Activated T-helper 17 cell treated with anti-CD3 and anti-CD28 coated beads, Interleukin-2, amount 50 U/mL, for 72 hours (primary cell): ENCODE results near the gene SLCO1B3. TPM values are rescaled to one million over a fixed set of nuclear protein-coding genes. Genes with fewer than 3 reads are reported as not detected.
"Not testable (repeated sequence)": the region's sequence is repeated elsewhere in the genome, so short reads cannot be mapped to it uniquely, and the experiment has no call there.

Source experiments
- ATAC-seq: fragments of 150-1000 bp; cut with Tn5 transposase; replicated peaks from 2 replicates; pipeline ENCODE4 v1.10.0; 2021; ENCODE audit warnings: mild to moderate bottlenecking, moderate library complexity
- H3K27ac Mint-ChIP-seq: one replicate; pipeline ENCODE4 v1.8.0; 2022; ENCODE audit warnings: mixed read lengths
- H3K27me3 Mint-ChIP-seq: one replicate; pipeline ENCODE4 v1.8.0; 2022; ENCODE audit warnings: mixed read lengths
- H3K36me3 Mint-ChIP-seq: one replicate; pipeline ENCODE4 v1.8.0; 2022; ENCODE audit warnings: low read depth, mild to moderate bottlenecking, mixed read lengths
- H3K4me1 Mint-ChIP-seq: one replicate; pipeline ENCODE4 v1.8.0; 2022; ENCODE audit warnings: mixed read lengths
- H3K4me3 Mint-ChIP-seq: one replicate; pipeline ENCODE4 v1.8.0; 2022; ENCODE audit warnings: mild to moderate bottlenecking, mixed read lengths
- H3K9me3 Mint-ChIP-seq: one replicate; pipeline ENCODE4 v1.8.0; 2022; ENCODE audit warnings: mixed read lengths
- total RNA-seq, 2 donors: library from RNA; stranded (reverse); gene quantifications; one replicate each; pipeline ENCODE4 v1.2.3, GENCODE V29; 2022

The SLCO1B3 gene
- total RNA-seq: not detected

- Mint-ChIP-seq H3K27me3 (no peaks in the 10 kb centered on the region), H3K4me3 (no peak within 1 kb of the TSS), H3K36me3 (no peaks in the 10 kb centered on the region), H3K4me1 (no peaks in the 10 kb centered on the region), H3K9me3 (no peaks in the 10 kb centered on the region), H3K27ac (no peak within 1 kb of the TSS)
- no peak for ATAC-seq
These were observed at the start of gene SLCO1B3 for GRCh38 chr12:20810487-20810886. TSS of gene SLCO1B3 (plus strand) at chr12:20810705. CDS start at chr12:20815739, 5,034 bp downstream.

- no peaks in the 10 kb centered on the region for H3K36me3 Mint-ChIP-seq
- H3K27ac Mint-ChIP-seq: no peak overlapping the region
- no peaks in the 10 kb centered on the region for H3K4me1 Mint-ChIP-seq
- H3K9me3 Mint-ChIP-seq: peaks cover 3% of the 10 kb centered on the region
- H3K27me3 Mint-ChIP-seq: no peaks in the 10 kb centered on the region
- ATAC-seq: no peak
- no peak overlapping the region for H3K4me3 Mint-ChIP-seq
These were observed 33.1 kb upstream of the SLCO1B3 start for GRCh38 chr12:20777420-20777819.

- no peaks in the 10 kb centered on the region for H3K36me3 Mint-ChIP-seq
- no peak overlapping the region for H3K27ac Mint-ChIP-seq
- ATAC-seq: no peak
- no peak overlapping the region for H3K4me3 Mint-ChIP-seq
- no peaks in the 10 kb centered on the region for H3K4me1 Mint-ChIP-seq
- H3K9me3 Mint-ChIP-seq: peaks cover 3% of the 10 kb centered on the region
- H3K27me3 Mint-ChIP-seq: no peaks in the 10 kb centered on the region
These were observed 31.5 kb upstream of the SLCO1B3 start for GRCh38 chr12:20778969-20779368.

- H3K4me1 Mint-ChIP-seq, H3K4me3 Mint-ChIP-seq, ATAC-seq, H3K27ac Mint-ChIP-seq, H3K9me3 Mint-ChIP-seq, H3K36me3 Mint-ChIP-seq, H3K27me3 Mint-ChIP-seq: not testable (repeated sequence)
These were observed 30.5 kb upstream of the SLCO1B3 start for GRCh38 chr12:20779971-20780370.

- H3K4me3 Mint-ChIP-seq, ATAC-seq, H3K36me3 Mint-ChIP-seq, H3K27me3 Mint-ChIP-seq, H3K4me1 Mint-ChIP-seq, H3K9me3 Mint-ChIP-seq, H3K27ac Mint-ChIP-seq: not testable (repeated sequence)
These were observed 26.6 kb upstream of the SLCO1B3 start for GRCh38 chr12:20783796-20784357.

GRCh38 chr12:20792971-20793370 lies 17.5 kb upstream of the SLCO1B3 start:
- no peak overlapping the region for H3K4me3 Mint-ChIP-seq
- H3K9me3 Mint-ChIP-seq: no peaks in the 10 kb centered on the region
- H3K27me3 Mint-ChIP-seq: no peaks in the 10 kb centered on the region
- H3K27ac Mint-ChIP-seq: no peak overlapping the region
- ATAC-seq: no peak
- H3K4me1 Mint-ChIP-seq: no peaks in the 10 kb centered on the region
- no peaks in the 10 kb centered on the region for H3K36me3 Mint-ChIP-seq

- no peaks in the 10 kb centered on the region for H3K9me3 Mint-ChIP-seq
- no peak for ATAC-seq
- no peaks in the 10 kb centered on the region for H3K36me3 Mint-ChIP-seq
- no peaks in the 10 kb centered on the region for H3K27me3 Mint-ChIP-seq
- H3K4me3 Mint-ChIP-seq: no peak overlapping the region
- no peak overlapping the region for H3K27ac Mint-ChIP-seq
- H3K4me1 Mint-ChIP-seq: no peaks in the 10 kb centered on the region
These were observed 12.0 kb upstream of the SLCO1B3 start for GRCh38 chr12:20798554-20798953.

GRCh38 chr12:20800160-20800559 lies 10.3 kb upstream of the SLCO1B3 start:
- H3K27ac Mint-ChIP-seq: no peak overlapping the region
- H3K4me1 Mint-ChIP-seq: no peaks in the 10 kb centered on the region
- H3K27me3 Mint-ChIP-seq: no peaks in the 10 kb centered on the region
- no peaks in the 10 kb centered on the region for H3K9me3 Mint-ChIP-seq
- H3K4me3 Mint-ChIP-seq: no peak overlapping the region
- H3K36me3 Mint-ChIP-seq: no peaks in the 10 kb centered on the region
- no peak for ATAC-seq

- no peak overlapping the region for H3K4me3 Mint-ChIP-seq
- no peaks in the 10 kb centered on the region for H3K9me3 Mint-ChIP-seq
- no peaks in the 10 kb centered on the region for H3K27me3 Mint-ChIP-seq
- H3K4me1 Mint-ChIP-seq: no peaks in the 10 kb centered on the region
- H3K36me3 Mint-ChIP-seq: no peaks in the 10 kb centered on the region
- ATAC-seq: no peak
- no peak overlapping the region for H3K27ac Mint-ChIP-seq
These were observed 9.5 kb upstream of the SLCO1B3 start for GRCh38 chr12:20801035-20801434.

GRCh38 chr12:20805921-20806320 lies 4.6 kb upstream of the SLCO1B3 start:
- H3K27ac Mint-ChIP-seq: no peak overlapping the region
- H3K4me3 Mint-ChIP-seq: no peak overlapping the region
- H3K36me3 Mint-ChIP-seq: no peaks in the 10 kb centered on the region
- H3K4me1 Mint-ChIP-seq: no peaks in the 10 kb centered on the region
- ATAC-seq: no peak
- H3K27me3 Mint-ChIP-seq: no peaks in the 10 kb centered on the region
- no peaks in the 10 kb centered on the region for H3K9me3 Mint-ChIP-seq

GRCh38 chr12:20807192-20808080 lies 3.1 kb upstream of the SLCO1B3 start:
- no peak for ATAC-seq
- H3K27me3 Mint-ChIP-seq: no peaks in the 10 kb centered on the region
- no peak overlapping the region for H3K27ac Mint-ChIP-seq
- no peak overlapping the region for H3K4me3 Mint-ChIP-seq
- H3K9me3 Mint-ChIP-seq: no peaks in the 10 kb centered on the region
- no peaks in the 10 kb centered on the region for H3K36me3 Mint-ChIP-seq
- H3K4me1 Mint-ChIP-seq: no peaks in the 10 kb centered on the region

GRCh38 chr12:20808521-20808920 lies 2.0 kb upstream of the SLCO1B3 start:
- no peaks in the 10 kb centered on the region for H3K9me3 Mint-ChIP-seq
- no peak overlapping the region for H3K4me3 Mint-ChIP-seq
- no peaks in the 10 kb centered on the region for H3K36me3 Mint-ChIP-seq
- no peak for ATAC-seq
- no peak overlapping the region for H3K27ac Mint-ChIP-seq
- H3K4me1 Mint-ChIP-seq: no peaks in the 10 kb centered on the region
- H3K27me3 Mint-ChIP-seq: no peaks in the 10 kb centered on the region

- ATAC-seq: no peak
- Mint-ChIP-seq H3K9me3 (peaks cover 13% of the 10 kb centered on the region), H3K36me3 (no peaks in the 10 kb centered on the region), H3K27ac (no peak overlapping the region), H3K27me3 (no peaks in the 10 kb centered on the region), H3K4me3 (no peak overlapping the region), H3K4me1 (no peaks in the 10 kb centered on the region)
These were observed 5.1 kb downstream of the SLCO1B3 start for GRCh38 chr12:20815574-20815973.

- H3K27me3 Mint-ChIP-seq: no peaks in the 10 kb centered on the region
- no peaks in the 10 kb centered on the region for H3K36me3 Mint-ChIP-seq
- no peak overlapping the region for H3K27ac Mint-ChIP-seq
- no peak for ATAC-seq
- H3K9me3 Mint-ChIP-seq: peaks cover 25% of the 10 kb centered on the region
- no peak overlapping the region for H3K4me3 Mint-ChIP-seq
- no peaks in the 10 kb centered on the region for H3K4me1 Mint-ChIP-seq
These were observed 11.9 kb downstream of the SLCO1B3 start for GRCh38 chr12:20822415-20822814.

- H3K36me3 Mint-ChIP-seq: no peaks in the 10 kb centered on the region
- H3K9me3 Mint-ChIP-seq: peaks cover 25% of the 10 kb centered on the region
- no peak overlapping the region for H3K27ac Mint-ChIP-seq
- no peak overlapping the region for H3K4me3 Mint-ChIP-seq
- H3K4me1 Mint-ChIP-seq: no peaks in the 10 kb centered on the region
- no peaks in the 10 kb centered on the region for H3K27me3 Mint-ChIP-seq
- ATAC-seq: no peak
These were observed 12.4 kb downstream of the SLCO1B3 start for GRCh38 chr12:20822925-20823324.
